Measurements from ENCODE around the gene SCAF1.

SCAF1 gene

GRCh38 chr19:49669516-49669915, 27.5 kb downstream of the SCAF1 start:
- DNase-seq: peak; percentile 54 to 73

GRCh38 chr19:49672131-49672919, 30.3 kb downstream of the SCAF1 start:
- peak; percentile 37 to 83 for DNase-seq

GRCh38 chr19:49676136-49676783, 34.3 kb downstream of the SCAF1 start:
- peak; percentile 93 to 95 for DNase-seq

GRCh38 chr19:49676784-49677230, 34.8 kb downstream of the SCAF1 start:
- peak; percentile 100 for DNase-seq

- peak in 1 of 2 donors; percentile 16 for DNase-seq
Observed at GRCh38 chr19:49677231-49677900, 35.4 kb downstream of the SCAF1 start, which contains the start of gene PRMT1. TSS of gene PRMT1 (plus strand) at chr19:49677271. CDS start at chr19:49677281, 10 bp downstream.

GRCh38 chr19:49677901-49678674, 36.1 kb downstream of the SCAF1 start:
- DNase-seq: peak; percentile 74 to 91

- DNase-seq: no peak
Observed at GRCh38 chr19:49678985-49679770, 37.2 kb downstream of the SCAF1 start.

- DNase-seq: no peak
Observed at GRCh38 chr19:49679771-49680413, 37.9 kb downstream of the SCAF1 start.

GRCh38 chr19:49680421-49681351, 38.7 kb downstream of the SCAF1 start:
- DNase-seq: peak; percentile 73 to 99

- no peak for DNase-seq
Observed at GRCh38 chr19:49681830-49682229, 39.8 kb downstream of the SCAF1 start.

- no peak for DNase-seq
Observed at GRCh38 chr19:49682274-49682673, 40.3 kb downstream of the SCAF1 start.

GRCh38 chr19:49683814-49684250, 41.8 kb downstream of the SCAF1 start:
- no peak for DNase-seq

GRCh38 chr19:49684251-49684982, 42.4 kb downstream of the SCAF1 start:
- no peak for DNase-seq

- DNase-seq: no peak
Observed at GRCh38 chr19:49684983-49685553, 43.1 kb downstream of the SCAF1 start.

- DNase-seq: no peak
Observed at GRCh38 chr19:49685845-49686332, 43.9 kb downstream of the SCAF1 start.

GRCh38 chr19:49686503-49687088, 44.6 kb downstream of the SCAF1 start:
- DNase-seq: no peak

- DNase-seq: no peak
Observed at GRCh38 chr19:49687150-49687549, 45.1 kb downstream of the SCAF1 start.

GRCh38 chr19:49687566-49688316, 45.7 kb downstream of the SCAF1 start:
- peak in 1 of 2 donors; percentile 35 for DNase-seq
